ENCODE data around the gene TINCR.

TINCR gene

GRCh38 chr19:5593343-5594255 lies 25.8 kb upstream of the TINCR start:
- H3K36me3 Mint-ChIP-seq = peaks cover 80% of the 10 kb centered on the region
- no peak overlapping the region for H3K4me3 Mint-ChIP-seq
- no peak for ATAC-seq
- peaks cover 6% of the 10 kb centered on the region for H3K4me1 Mint-ChIP-seq
- no peak overlapping the region for H3K27ac Mint-ChIP-seq
- no peaks in the 10 kb centered on the region for H3K9me3 Mint-ChIP-seq
- H3K27me3 Mint-ChIP-seq = no peaks in the 10 kb centered on the region

DNA sequence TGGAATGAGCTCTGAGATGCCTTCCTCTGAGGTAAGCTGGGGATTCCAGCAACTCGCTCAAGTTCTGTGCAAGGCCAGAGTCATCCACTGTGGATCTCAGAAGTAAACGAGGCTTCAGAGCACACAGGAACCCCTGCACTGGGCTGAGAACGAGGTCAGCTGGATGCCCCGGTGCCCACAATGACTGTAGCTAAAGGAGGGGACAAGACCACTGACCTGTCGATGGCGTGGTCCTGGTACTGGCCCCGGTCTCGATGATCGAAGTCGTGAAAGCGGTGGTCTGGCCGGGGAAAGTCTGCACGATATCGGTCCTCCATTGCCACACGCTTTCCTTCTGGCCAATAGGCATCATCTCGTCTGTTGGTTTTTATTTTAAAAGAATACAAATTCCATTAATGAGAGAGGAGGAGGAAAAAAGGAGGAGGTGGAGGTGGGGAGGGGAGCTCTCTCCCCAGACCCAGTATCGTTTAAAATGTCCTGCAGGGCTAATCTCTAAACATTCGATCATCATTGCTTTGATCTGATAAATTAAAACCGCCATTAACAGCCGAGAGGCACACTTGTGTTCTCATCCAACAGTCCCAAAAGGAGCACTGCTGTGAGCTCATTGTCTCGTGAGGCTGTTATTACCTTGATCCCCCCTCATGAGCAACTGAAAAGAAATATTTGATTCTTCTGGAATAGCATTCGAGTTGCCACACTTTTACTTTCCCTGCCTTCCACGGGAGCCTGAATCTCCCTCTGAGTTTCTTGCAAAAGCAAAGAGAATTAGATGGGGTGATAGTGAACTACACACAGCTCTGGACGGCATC lies 25.0 kb upstream of the TINCR start:
- Mint-ChIP-seq H3K4me1 (peaks cover 6% of the 10 kb centered on the region), H3K27ac (no peak overlapping the region), H3K9me3 (no peaks in the 10 kb centered on the region), H3K36me3 (peaks cover 83% of the 10 kb centered on the region), H3K4me3 (no peak overlapping the region), H3K27me3 (no peaks in the 10 kb centered on the region)
- no peak for ATAC-seq

GRCh38 chr19:5591476-5591875 lies 23.7 kb upstream of the TINCR start:
- ATAC-seq = no peak
- H3K27me3 Mint-ChIP-seq = no peaks in the 10 kb centered on the region
- no peaks in the 10 kb centered on the region for H3K9me3 Mint-ChIP-seq
- H3K36me3 Mint-ChIP-seq = peaks cover 88% of the 10 kb centered on the region
- H3K4me1 Mint-ChIP-seq = peaks cover 6% of the 10 kb centered on the region
- H3K4me3 Mint-ChIP-seq = no peak overlapping the region
- no peak overlapping the region for H3K27ac Mint-ChIP-seq

GRCh38 chr19:5590865-5591154 lies 23.1 kb upstream of the TINCR start:
- Mint-ChIP-seq H3K27ac (no peak overlapping the region), H3K4me3 (no peak overlapping the region), H3K9me3 (no peaks in the 10 kb centered on the region), H3K27me3 (no peaks in the 10 kb centered on the region), H3K36me3 (peaks cover 84% of the 10 kb centered on the region), H3K4me1 (peaks cover 8% of the 10 kb centered on the region)
- ATAC-seq = no peak

- no peak overlapping the region for H3K27ac Mint-ChIP-seq
- no peak overlapping the region for H3K4me3 Mint-ChIP-seq
- peaks cover 79% of the 10 kb centered on the region for H3K36me3 Mint-ChIP-seq
- H3K4me1 Mint-ChIP-seq = peaks cover 13% of the 10 kb centered on the region
- ATAC-seq = no peak
- no peaks in the 10 kb centered on the region for H3K9me3 Mint-ChIP-seq
- no peaks in the 10 kb centered on the region for H3K27me3 Mint-ChIP-seq
Observed at GRCh38 chr19:5590151-5590864, 22.6 kb upstream of the TINCR start.

DNA sequence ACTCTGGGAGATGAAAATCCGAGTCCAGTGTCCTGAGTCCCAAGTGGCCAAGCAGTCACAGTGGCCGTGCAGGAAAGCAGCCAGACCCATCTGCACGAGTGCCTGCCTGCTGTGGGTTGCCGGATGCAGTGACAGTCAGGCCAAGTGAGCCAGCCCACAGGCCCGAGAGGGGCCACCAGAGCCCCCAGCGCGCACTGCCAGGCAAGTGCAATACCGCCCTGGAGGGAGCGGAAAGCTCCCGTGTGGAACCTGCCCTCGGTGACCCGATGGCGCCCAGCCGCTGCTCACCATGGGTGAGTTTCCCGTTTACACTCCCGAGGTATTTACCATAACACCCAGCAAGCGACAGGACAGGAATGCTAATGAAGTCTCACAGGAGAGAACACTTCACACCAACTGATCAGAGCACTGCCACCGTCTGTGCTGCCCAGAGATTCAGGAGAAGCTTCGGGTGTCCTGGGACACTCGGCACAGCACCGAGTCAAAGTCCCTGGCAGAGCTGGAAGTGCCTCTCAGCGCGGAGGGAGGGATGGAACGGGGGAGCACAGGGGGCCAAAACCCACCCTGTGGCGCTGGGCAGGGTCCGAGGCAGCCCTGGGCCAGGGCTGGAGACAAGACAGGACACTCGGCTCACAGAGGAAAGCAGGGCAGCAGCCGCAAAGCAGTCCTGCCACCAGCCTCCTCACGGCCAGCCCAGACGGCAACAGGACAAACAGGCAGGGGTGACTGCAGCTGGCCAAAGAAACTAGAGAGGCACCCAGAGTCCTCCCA lies 21.3 kb upstream of the TINCR start:
- peak overlapping the region; percentile 35 for H3K27ac Mint-ChIP-seq
- ATAC-seq = no peak
- H3K4me1 Mint-ChIP-seq = peaks cover 14% of the 10 kb centered on the region
- no peak overlapping the region for H3K4me3 Mint-ChIP-seq
- H3K27me3 Mint-ChIP-seq = no peaks in the 10 kb centered on the region
- H3K9me3 Mint-ChIP-seq = no peaks in the 10 kb centered on the region
- peaks cover 69% of the 10 kb centered on the region for H3K36me3 Mint-ChIP-seq

- H3K9me3 Mint-ChIP-seq = no peaks in the 10 kb centered on the region
- H3K27me3 Mint-ChIP-seq = no peaks in the 10 kb centered on the region
- peaks cover 62% of the 10 kb centered on the region for H3K36me3 Mint-ChIP-seq
- H3K4me3 Mint-ChIP-seq = no peak overlapping the region
- no peak for ATAC-seq
- no peak overlapping the region for H3K27ac Mint-ChIP-seq
- peaks cover 14% of the 10 kb centered on the region for H3K4me1 Mint-ChIP-seq
Observed at GRCh38 chr19:5588441-5588840, 20.7 kb upstream of the TINCR start.

DNA sequence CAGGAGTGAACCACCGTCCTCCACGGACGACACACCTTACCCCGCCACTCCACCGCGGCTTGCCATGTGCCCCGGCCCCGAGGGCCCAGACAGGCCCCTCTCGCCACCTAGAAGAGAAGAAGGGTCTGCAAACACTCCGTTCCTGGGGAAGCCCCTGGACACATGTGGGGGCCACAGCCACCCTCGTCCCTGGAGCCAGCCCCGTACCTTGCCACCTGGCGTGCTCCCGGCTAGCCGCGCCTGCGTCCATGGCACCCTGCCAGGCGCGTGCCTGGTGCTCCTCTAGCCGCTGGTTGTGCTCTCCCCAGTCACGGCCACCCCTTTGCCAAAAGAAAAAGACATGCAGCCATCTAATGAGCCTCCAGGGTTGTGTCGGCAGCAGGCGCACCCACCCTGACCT lies 19.9 kb upstream of the TINCR start:
- Mint-ChIP-seq H3K36me3 (peaks cover 55% of the 10 kb centered on the region), H3K9me3 (no peaks in the 10 kb centered on the region), H3K4me1 (peaks cover 14% of the 10 kb centered on the region), H3K27ac (no peak overlapping the region), H3K4me3 (no peak overlapping the region), H3K27me3 (no peaks in the 10 kb centered on the region)
- ATAC-seq = no peak

DNA sequence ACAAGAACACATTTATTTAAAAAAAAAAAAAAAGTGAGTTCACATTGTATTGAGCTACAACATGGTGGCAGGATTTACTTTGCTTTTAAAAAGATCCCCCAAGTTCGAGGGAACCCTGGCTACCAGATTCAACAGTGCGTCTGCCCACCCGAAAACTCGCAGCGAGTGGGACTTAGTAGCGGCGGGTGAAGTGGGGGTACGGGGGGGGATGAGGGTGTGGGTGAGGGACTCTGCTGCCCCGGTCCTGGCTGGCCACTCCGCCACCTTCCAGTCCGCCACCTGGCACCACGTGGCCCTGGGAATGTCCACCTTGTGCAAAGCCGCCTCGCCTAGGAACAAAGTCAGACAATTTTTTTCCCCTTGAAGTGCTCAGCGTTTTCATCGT lies 19.3 kb upstream of the TINCR start:
- Mint-ChIP-seq H3K4me1 (peaks cover 14% of the 10 kb centered on the region), H3K4me3 (no peak overlapping the region), H3K36me3 (peaks cover 53% of the 10 kb centered on the region), H3K9me3 (no peaks in the 10 kb centered on the region), H3K27ac (no peak overlapping the region), H3K27me3 (no peaks in the 10 kb centered on the region)
- no peak for ATAC-seq

DNA sequence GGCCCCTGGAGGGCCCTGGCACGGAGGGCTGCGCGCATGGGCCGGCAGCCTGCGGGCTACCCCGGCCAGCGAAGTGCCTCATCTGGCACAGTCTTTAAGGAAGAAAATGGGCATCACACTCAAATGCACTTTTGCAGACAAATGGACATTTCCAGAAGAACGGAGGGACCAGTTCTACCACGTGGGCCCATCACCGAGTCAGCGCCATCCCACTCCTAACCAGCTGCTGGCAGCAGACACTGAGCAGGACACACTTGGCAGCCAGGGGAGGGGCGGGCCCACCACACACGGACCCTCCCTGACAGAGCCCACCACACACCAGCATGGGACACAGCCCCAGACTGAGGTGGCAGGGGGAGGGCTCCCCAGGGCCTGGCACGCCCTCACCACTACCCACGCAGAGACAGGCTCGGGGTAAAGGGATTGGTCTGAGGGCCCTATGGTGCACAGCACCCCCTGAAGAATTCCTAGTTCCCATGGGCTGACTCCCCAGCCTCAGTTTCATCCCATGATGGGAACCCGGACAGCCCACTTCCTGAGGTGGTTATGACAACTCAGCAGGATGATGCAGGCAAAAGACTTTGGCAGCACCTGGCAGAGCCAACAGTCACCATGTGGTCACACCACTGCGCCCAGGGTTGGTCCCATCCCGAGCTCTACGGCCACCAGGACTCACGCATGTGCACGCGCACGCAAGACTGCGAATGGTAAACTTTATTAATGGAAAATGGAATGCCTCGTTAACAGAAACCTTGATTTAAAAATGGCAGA lies 18.7 kb upstream of the TINCR start:
- Mint-ChIP-seq H3K27ac (peak overlapping the region; percentile 71), H3K4me1 (peaks cover 14% of the 10 kb centered on the region), H3K9me3 (no peaks in the 10 kb centered on the region), H3K27me3 (no peaks in the 10 kb centered on the region), H3K36me3 (peaks cover 49% of the 10 kb centered on the region), H3K4me3 (no peak overlapping the region)
- ATAC-seq = peak; percentile 37

GRCh38 chr19:5585461-5586299 lies 17.9 kb upstream of the TINCR start:
- peaks cover 44% of the 10 kb centered on the region for H3K36me3 Mint-ChIP-seq
- no peaks in the 10 kb centered on the region for H3K27me3 Mint-ChIP-seq
- no peaks in the 10 kb centered on the region for H3K9me3 Mint-ChIP-seq
- H3K4me1 Mint-ChIP-seq = peaks cover 14% of the 10 kb centered on the region
- peak overlapping the region; percentile 71 for H3K27ac Mint-ChIP-seq
- no peak overlapping the region for H3K4me3 Mint-ChIP-seq
- peak; percentile 64 for ATAC-seq

DNA sequence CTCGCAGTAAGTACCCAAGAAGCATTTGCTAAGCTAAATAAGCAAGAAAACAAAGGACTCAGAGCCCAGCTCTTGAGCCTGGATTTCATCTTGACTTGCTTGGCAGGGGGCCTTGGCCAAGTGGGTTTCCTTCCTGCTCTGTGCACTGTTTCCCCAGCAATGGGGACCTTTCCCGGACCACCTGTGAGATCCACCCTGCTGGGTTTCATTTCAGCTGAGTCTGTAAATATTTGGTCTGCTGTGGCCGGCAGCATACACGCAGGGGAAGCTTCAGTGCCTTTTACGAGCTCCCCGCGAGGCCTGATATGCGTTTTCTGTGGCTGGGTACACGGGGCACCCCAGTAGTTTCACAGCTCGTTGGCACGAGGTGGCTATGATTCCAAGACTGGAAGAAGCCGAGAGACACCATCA lies 12.4 kb upstream of the TINCR start:
- H3K4me1 Mint-ChIP-seq = peaks cover 12% of the 10 kb centered on the region
- H3K4me3 Mint-ChIP-seq = no peak overlapping the region
- H3K27ac Mint-ChIP-seq = no peak overlapping the region
- H3K27me3 Mint-ChIP-seq = no peaks in the 10 kb centered on the region
- ATAC-seq = no peak
- H3K9me3 Mint-ChIP-seq = no peaks in the 10 kb centered on the region
- H3K36me3 Mint-ChIP-seq = peaks cover 12% of the 10 kb centered on the region

DNA sequence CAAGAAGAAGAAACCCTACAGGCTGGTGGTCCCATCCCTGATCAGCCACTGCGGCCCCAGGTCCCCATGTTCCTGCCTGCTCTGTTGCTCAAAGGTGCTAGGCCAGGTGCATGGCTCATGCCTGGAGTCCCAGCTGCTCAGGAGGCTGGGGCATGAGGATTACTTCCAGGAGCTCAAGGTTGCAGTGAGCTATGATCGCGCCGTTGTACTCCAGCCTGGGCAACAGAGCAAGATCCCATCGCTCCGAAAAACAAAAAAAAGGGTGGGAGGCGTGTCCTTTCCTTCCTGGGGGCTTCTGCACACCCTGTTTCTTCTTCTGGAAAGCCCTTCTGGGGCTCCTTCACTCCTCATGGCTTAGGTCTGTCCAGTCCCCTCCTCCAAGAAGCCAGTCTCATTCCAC lies 11.9 kb upstream of the TINCR start:
- H3K27ac Mint-ChIP-seq = no peak overlapping the region
- H3K9me3 Mint-ChIP-seq = peaks cover 1% of the 10 kb centered on the region
- H3K4me3 Mint-ChIP-seq = no peak overlapping the region
- H3K36me3 Mint-ChIP-seq = peaks cover 16% of the 10 kb centered on the region
- no peak for ATAC-seq
- no peaks in the 10 kb centered on the region for H3K27me3 Mint-ChIP-seq
- H3K4me1 Mint-ChIP-seq = peaks cover 12% of the 10 kb centered on the region
